ENCODE measurements around the gene NCL.

Gene NCL

GRCh38 chr2:231476920-231477319 is 12.6 kb upstream of the NCL start:
- Histone ChIP-seq H3K27ac (ENCODE audit: low read depth, low read length, poor library complexity, severe bottlenecking) (no peak overlapping the region), H3F3A (ENCODE audit: insufficient read depth, low read length) (no peaks in the 10 kb centered on the region), H3K9me3 (ENCODE audit: low read length) (no peaks in the 10 kb centered on the region), H3K9ac (ENCODE audit: low read length) (no peak overlapping the region), H3K9me2 (ENCODE audit: low read depth, low read length) (no peaks in the 10 kb centered on the region), H2AFZ (ENCODE audit: low read length) (no peak overlapping the region), H4K20me1 (ENCODE audit: insufficient read depth, low read length) (no peaks in the 10 kb centered on the region), H3K4me2 (ENCODE audit: low read length) (no peak overlapping the region), H3K4me3 (ENCODE audit: low read depth, low read length, poor library complexity, severe bottlenecking) (no peak overlapping the region), H3K27me3 (ENCODE audit: insufficient read depth, low read length) (peaks cover 4% of the 10 kb centered on the region; the same call in 1 of the 2 replicates), H3K79me2 (ENCODE audit: insufficient read depth, low read length) (no peaks in the 10 kb centered on the region), H3K36me3 (ENCODE audit: insufficient read depth, low read length) (no peaks in the 10 kb centered on the region), H3K4me1 (ENCODE audit: insufficient read depth, low read length, severe bottlenecking) (no peaks in the 10 kb centered on the region)
- TF ChIP-seq EZH2 (IDR thresholded peaks at IDR 0.05; ENCODE audit: borderline replicate concordance, low read length) (no peak), CTCF (IDR thresholded peaks at IDR 0.05; ENCODE audit: low read length) (no peak)

GRCh38 chr2:231475965-231476364 is 11.7 kb upstream of the NCL start:
- Histone ChIP-seq H3K27me3 (ENCODE audit: insufficient read depth, low read length) (peaks cover 4% of the 10 kb centered on the region; the same call in 1 of the 2 replicates), H3K9ac (ENCODE audit: low read length) (no peak overlapping the region), H3K9me3 (ENCODE audit: low read length) (no peaks in the 10 kb centered on the region)

GRCh38 chr2:231472816-231473215 is 8.5 kb upstream of the NCL start:
- no peak overlapping the region for H3K9ac ChIP-seq (ENCODE audit: low read length)

More at GRCh38 chr2:231475965-231476364, 11.7 kb upstream of the NCL start:
- Histone ChIP-seq H3K79me2 (ENCODE audit: insufficient read depth, low read length) (no peaks in the 10 kb centered on the region), H4K20me1 (ENCODE audit: insufficient read depth, low read length) (no peaks in the 10 kb centered on the region), H2AFZ (ENCODE audit: low read length) (no peak overlapping the region), H3K9me2 (ENCODE audit: low read depth, low read length) (no peaks in the 10 kb centered on the region), H3K4me2 (ENCODE audit: low read length) (no peak overlapping the region), H3F3A (ENCODE audit: insufficient read depth, low read length) (no peaks in the 10 kb centered on the region), H3K4me1 (ENCODE audit: insufficient read depth, low read length, severe bottlenecking) (no peaks in the 10 kb centered on the region), H3K4me3 (ENCODE audit: low read depth, low read length, poor library complexity, severe bottlenecking) (no peak overlapping the region), H3K36me3 (ENCODE audit: insufficient read depth, low read length) (no peaks in the 10 kb centered on the region), H3K27ac (ENCODE audit: low read depth, low read length, poor library complexity, severe bottlenecking) (no peak overlapping the region)
- no peak for TF ChIP-seq CTCF (IDR thresholded peaks at IDR 0.05; ENCODE audit: low read length)
- TF ChIP-seq EZH2 (IDR thresholded peaks at IDR 0.05; ENCODE audit: borderline replicate concordance, low read length) = no peak

More at GRCh38 chr2:231472816-231473215, 8.5 kb upstream of the NCL start:
- Histone ChIP-seq H3K36me3 (ENCODE audit: insufficient read depth, low read length) (no peaks in the 10 kb centered on the region), H2AFZ (ENCODE audit: low read length) (no peak overlapping the region), H3K27me3 (ENCODE audit: insufficient read depth, low read length) (0 out of 2 replicates have a peak, but pooled peaks cover 4% of the 10 kb centered on the region), H3K9me2 (ENCODE audit: low read depth, low read length) (no peaks in the 10 kb centered on the region), H3K4me3 (ENCODE audit: low read depth, low read length, poor library complexity, severe bottlenecking) (no peak overlapping the region), H3K4me1 (ENCODE audit: insufficient read depth, low read length, severe bottlenecking) (no peaks in the 10 kb centered on the region), H3K9me3 (ENCODE audit: low read length) (no peaks in the 10 kb centered on the region), H3K4me2 (ENCODE audit: low read length) (no peak overlapping the region), H3K79me2 (ENCODE audit: insufficient read depth, low read length) (no peaks in the 10 kb centered on the region), H4K20me1 (ENCODE audit: insufficient read depth, low read length) (no peaks in the 10 kb centered on the region), H3K27ac (ENCODE audit: low read depth, low read length, poor library complexity, severe bottlenecking) (no peak overlapping the region), H3F3A (ENCODE audit: insufficient read depth, low read length) (no peaks in the 10 kb centered on the region)
- TF ChIP-seq CTCF (IDR thresholded peaks at IDR 0.05; ENCODE audit: low read length) = no peak
- TF ChIP-seq EZH2 (IDR thresholded peaks at IDR 0.05; ENCODE audit: borderline replicate concordance, low read length) = no peak
